Inflammatory macrophage treated with lipopolysaccharide for 4 hours (primary cell): ENCODE results near the gene RIMBP3C.
"Not testable (repeated sequence)": the region's sequence is repeated elsewhere in the genome, so short reads cannot be mapped to it uniquely, and the experiment has no call there.

Source experiments
- DNase-seq: peaks from one replicate; pipeline ENCODE4 v3.0.0-alpha.2; 2020

The RIMBP3C gene

GRCh38 chr22:21551361-21551760, at the start of gene RIMBP3C:
Gene RIMBP3C (minus strand): TSS chr22:21551461. CDS start chr22:21550976, 485 bp downstream.
- DNase-seq, result not testable (repeated sequence)

GRCh38 chr22:21599053-21599893, 48.0 kb upstream of the RIMBP3C start:
- no peak for DNase-seq

GRCh38 chr22:21598302-21598701, 47.0 kb upstream of the RIMBP3C start:
- no peak for DNase-seq

GRCh38 chr22:21596356-21597135, 45.3 kb upstream of the RIMBP3C start:
- not testable (repeated sequence) for DNase-seq

GRCh38 chr22:21594865-21595452, 43.7 kb upstream of the RIMBP3C start:
- no peak for DNase-seq

- DNase-seq, result no peak
Observed at GRCh38 chr22:21593406-21594232, 42.4 kb upstream of the RIMBP3C start.

GRCh38 chr22:21592422-21592821, 41.2 kb upstream of the RIMBP3C start:
- no peak for DNase-seq

- no peak for DNase-seq
Observed at GRCh38 chr22:21591695-21592094, 40.4 kb upstream of the RIMBP3C start.

GRCh38 chr22:21590809-21591641, 39.8 kb upstream of the RIMBP3C start:
- DNase-seq, result no peak

- peak; percentile 22 for DNase-seq
Observed at GRCh38 chr22:21589396-21589795, 38.1 kb upstream of the RIMBP3C start.

GRCh38 chr22:21587803-21588611, 36.7 kb upstream of the RIMBP3C start:
- peak; percentile 87 for DNase-seq

- DNase-seq, result no peak
Observed at GRCh38 chr22:21585389-21585788, 34.1 kb upstream of the RIMBP3C start.

- DNase-seq, result no peak
Observed at GRCh38 chr22:21582801-21583740, 31.8 kb upstream of the RIMBP3C start.

GRCh38 chr22:21581009-21581713, 29.9 kb upstream of the RIMBP3C start:
- not testable (repeated sequence) for DNase-seq

GRCh38 chr22:21580623-21581007, 29.4 kb upstream of the RIMBP3C start:
- not testable (repeated sequence) for DNase-seq

- DNase-seq, result no peak
Observed at GRCh38 chr22:21579474-21579851, 28.2 kb upstream of the RIMBP3C start.

GRCh38 chr22:21573750-21574494, 22.7 kb upstream of the RIMBP3C start:
- DNase-seq, result no peak

- no peak for DNase-seq
Observed at GRCh38 chr22:21573293-21573734, 22.1 kb upstream of the RIMBP3C start.
